Progenitor cell of endocrine pancreas (in vitro differentiated cells): Measurements from ENCODE around the gene PDIA5. TPM values are rescaled to one million over a fixed set of nuclear protein-coding genes. Genes with fewer than 3 reads are reported as not detected.
A peak's percentile ranks its signal among the peaks of the same experiment; 100 is the strongest.

Experiments
- DNase-seq: peaks from one replicate; pipeline ENCODE4 v3.0.0; 2021; ENCODE audit warnings: low spot score; ENCODE audit not compliant: unreplicated experiment
- H3K27ac Mint-ChIP-seq: 2 replicates; pipeline ENCODE4 v1.8.0; 2021; ENCODE audit warnings: mild to moderate bottlenecking, moderate library complexity, mixed read lengths
- H3K27me3 Mint-ChIP-seq: 2 replicates; pipeline ENCODE4 v1.8.0; 2021; ENCODE audit warnings: mixed read lengths
- H3K36me3 Mint-ChIP-seq: 2 replicates; pipeline ENCODE4 v1.8.0; 2022; ENCODE audit warnings: mixed read lengths; ENCODE audit not compliant: insufficient read depth
- H3K4me1 Mint-ChIP-seq: 2 replicates; pipeline ENCODE4 v1.8.0; 2021; ENCODE audit warnings: low read depth, mixed read lengths
- H3K4me3 Mint-ChIP-seq: 2 replicates; pipeline ENCODE4 v1.8.0; 2021; ENCODE audit warnings: low read depth, mild to moderate bottlenecking, moderate library complexity, mixed read lengths
- H3K9me3 Mint-ChIP-seq: 2 replicates; pipeline ENCODE4 v1.8.0; 2021; ENCODE audit warnings: low read depth, mixed read lengths
- total RNA-seq: library from RNA; stranded (reverse); gene quantifications from 2 replicates; pipeline ENCODE4 v1.2.1, GENCODE V29; 2021
- TF ChIP-seq, protein P1 (sequence below): fragments of 200-600 bp; sonication (generic); IDR thresholded peaks from one replicate; pipeline ENCODE4 v1.5.0; 2021; ENCODE audit warnings: antibody characterized with exemption, mild to moderate bottlenecking; ENCODE audit not compliant: unreplicated experiment

Gene PDIA5
- total RNA-seq, 1 donor from 2014 or later = 22.2 TPM

DNA sequence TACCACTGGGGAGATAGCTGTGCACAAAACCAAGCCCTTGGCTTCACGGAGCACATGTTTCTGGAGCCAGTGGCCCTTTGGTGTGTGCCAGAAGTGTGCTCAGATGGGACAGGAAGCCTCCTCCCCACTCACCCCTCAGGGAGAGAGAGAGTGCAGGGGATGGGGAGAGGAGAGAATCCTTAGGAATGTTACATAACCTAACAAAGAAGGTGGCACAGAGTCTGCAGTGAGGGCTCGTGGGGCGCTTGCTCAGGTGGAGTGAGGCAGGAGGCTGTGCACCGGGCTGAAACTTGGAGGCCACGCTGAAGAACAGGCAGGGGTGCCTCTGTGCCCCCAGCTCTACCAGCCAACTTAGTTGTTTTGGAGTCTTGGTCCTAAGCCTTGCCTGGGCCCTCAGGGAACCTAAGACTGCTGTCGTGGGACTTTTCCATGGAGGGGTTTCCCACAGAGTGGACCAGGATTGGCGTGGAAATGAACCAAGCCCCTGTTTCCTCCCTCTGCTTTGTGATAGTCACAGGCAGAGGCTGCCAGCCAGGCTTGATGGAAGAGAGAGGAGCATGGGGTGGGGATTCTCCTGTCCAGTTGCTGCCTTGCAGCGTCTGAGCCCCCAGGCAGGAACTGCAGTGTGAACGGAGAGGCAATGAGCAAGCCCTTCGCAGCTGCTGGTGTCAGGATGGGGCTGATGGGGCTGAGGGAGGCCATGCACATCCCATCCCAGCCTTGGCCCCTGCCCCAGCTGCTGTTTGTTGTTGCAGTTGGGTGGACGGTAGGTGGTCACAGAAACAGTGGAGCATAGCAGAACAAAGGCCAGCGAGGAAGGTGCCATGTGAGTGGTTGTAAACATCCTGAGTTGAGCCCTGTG, 32.7 kb downstream of the PDIA5 start:
- Mint-ChIP-seq H3K9me3 (no peaks in the 10 kb centered on the region), H3K4me3 (no peak overlapping the region), H3K27ac (peak overlapping the region; percentile 0), H3K27me3 (no peaks in the 10 kb centered on the region), H3K4me1 (peaks cover 8% of the 10 kb centered on the region), H3K36me3 (peaks cover 17% of the 10 kb centered on the region)
- no peak for DNase-seq
- TF ChIP-seq, protein P1, sequence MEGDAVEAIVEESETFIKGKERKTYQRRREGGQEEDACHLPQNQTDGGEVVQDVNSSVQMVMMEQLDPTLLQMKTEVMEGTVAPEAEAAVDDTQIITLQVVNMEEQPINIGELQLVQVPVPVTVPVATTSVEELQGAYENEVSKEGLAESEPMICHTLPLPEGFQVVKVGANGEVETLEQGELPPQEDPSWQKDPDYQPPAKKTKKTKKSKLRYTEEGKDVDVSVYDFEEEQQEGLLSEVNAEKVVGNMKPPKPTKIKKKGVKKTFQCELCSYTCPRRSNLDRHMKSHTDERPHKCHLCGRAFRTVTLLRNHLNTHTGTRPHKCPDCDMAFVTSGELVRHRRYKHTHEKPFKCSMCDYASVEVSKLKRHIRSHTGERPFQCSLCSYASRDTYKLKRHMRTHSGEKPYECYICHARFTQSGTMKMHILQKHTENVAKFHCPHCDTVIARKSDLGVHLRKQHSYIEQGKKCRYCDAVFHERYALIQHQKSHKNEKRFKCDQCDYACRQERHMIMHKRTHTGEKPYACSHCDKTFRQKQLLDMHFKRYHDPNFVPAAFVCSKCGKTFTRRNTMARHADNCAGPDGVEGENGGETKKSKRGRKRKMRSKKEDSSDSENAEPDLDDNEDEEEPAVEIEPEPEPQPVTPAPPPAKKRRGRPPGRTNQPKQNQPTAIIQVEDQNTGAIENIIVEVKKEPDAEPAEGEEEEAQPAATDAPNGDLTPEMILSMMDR = no peak

DNA sequence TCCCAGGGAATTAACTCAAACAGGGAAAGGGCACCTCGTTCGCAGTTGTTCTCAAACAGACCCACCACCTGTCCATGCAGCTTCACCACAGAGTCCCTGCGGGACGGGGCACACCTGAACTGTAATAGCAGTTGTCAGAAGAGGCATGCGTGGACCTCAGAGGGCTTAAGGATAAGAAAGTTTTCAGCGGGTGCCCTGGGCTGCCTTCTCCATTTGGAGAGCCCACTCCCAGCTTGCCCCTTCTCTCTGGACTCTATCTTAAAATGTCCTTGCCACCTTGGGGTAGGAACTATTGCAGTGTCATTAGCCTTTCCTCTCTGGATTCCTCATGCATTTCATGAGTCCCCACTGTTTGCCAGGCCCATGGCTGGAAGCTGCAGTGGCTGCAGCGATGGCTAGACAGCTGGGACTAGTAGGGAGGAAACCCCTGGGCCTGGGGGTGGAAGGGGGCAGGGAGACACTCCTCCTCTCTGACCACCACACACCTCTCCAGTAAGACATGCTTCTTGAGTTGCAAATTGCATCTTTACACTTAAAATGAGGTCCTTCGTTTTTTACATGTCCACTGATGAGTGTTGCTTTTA, 33.5 kb downstream of the PDIA5 start:
- TF ChIP-seq, protein P1 = no peak
- no peak for DNase-seq
- Mint-ChIP-seq H3K36me3 (peaks cover 17% of the 10 kb centered on the region), H3K4me1 (peaks cover 11% of the 10 kb centered on the region), H3K4me3 (no peak overlapping the region), H3K27me3 (no peaks in the 10 kb centered on the region), H3K27ac (peak overlapping the region; percentile 67), H3K9me3 (no peaks in the 10 kb centered on the region)

DNA sequence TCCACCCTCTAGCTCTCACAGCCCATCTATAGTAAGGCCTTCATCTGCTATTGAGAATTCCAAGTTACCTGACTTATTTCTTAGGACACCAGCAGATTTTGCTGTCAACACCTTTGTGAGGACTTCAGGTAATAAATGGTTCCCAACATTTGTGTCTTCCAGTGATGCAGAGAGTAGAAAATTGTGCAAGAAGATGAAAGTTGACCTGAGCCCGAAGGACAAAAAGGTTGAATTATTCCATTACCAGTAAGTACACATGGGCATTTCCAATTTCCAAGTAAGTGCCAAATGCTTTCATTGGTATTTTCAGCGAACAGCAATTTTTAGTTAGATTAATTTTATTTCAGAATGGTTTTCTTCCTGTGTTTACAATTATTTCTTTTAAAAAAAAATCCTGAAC, 35.4 kb downstream of the PDIA5 start:
- H3K36me3 Mint-ChIP-seq = peaks cover 24% of the 10 kb centered on the region
- TF ChIP-seq, protein P1 = no peak
- no peaks in the 10 kb centered on the region for H3K9me3 Mint-ChIP-seq
- peaks cover 11% of the 10 kb centered on the region for H3K4me1 Mint-ChIP-seq
- H3K27ac Mint-ChIP-seq = no peak overlapping the region
- no peak for DNase-seq
- H3K27me3 Mint-ChIP-seq = no peaks in the 10 kb centered on the region
- no peak overlapping the region for H3K4me3 Mint-ChIP-seq

GRCh38 chr3:123102826-123103225, 36.0 kb downstream of the PDIA5 start:
- Mint-ChIP-seq H3K4me1 (peaks cover 11% of the 10 kb centered on the region), H3K36me3 (peaks cover 27% of the 10 kb centered on the region), H3K4me3 (no peak overlapping the region), H3K9me3 (no peaks in the 10 kb centered on the region), H3K27me3 (no peaks in the 10 kb centered on the region), H3K27ac (no peak overlapping the region)
- TF ChIP-seq, protein P1 = no peak
- DNase-seq = no peak

- Mint-ChIP-seq H3K4me3 (no peak overlapping the region), H3K36me3 (peaks cover 26% of the 10 kb centered on the region), H3K27me3 (no peaks in the 10 kb centered on the region), H3K4me1 (peaks cover 3% of the 10 kb centered on the region), H3K27ac (no peak overlapping the region), H3K9me3 (no peaks in the 10 kb centered on the region)
- TF ChIP-seq, protein P1 = no peak
- DNase-seq = no peak
Measured at GRCh38 chr3:123104550-123104949, 37.7 kb downstream of the PDIA5 start.
